ENCODE results near the gene GREM2. TPM values are rescaled to one million over a fixed set of nuclear protein-coding genes. Genes with fewer than 3 reads are reported as not detected.

GREM2 gene
- total RNA-seq, 1 experiment from 2014 or later = not detected

- DNase-seq (ENCODE audit: low read depth, low spot score) (no peak), ATAC-seq (no peak)
- no peak for TF ChIP-seq CTCF (IDR thresholded peaks at IDR 0.05)
- no peak for TF ChIP-seq REST (IDR thresholded peaks at IDR 0.05; ENCODE audit: insufficient read depth in 1 of 2, low read depth in 2 of 2, low read length in 1 of 2)
- TF ChIP-seq TCF7L2 (IDR thresholded peaks at IDR 0.05; ENCODE audit: low read depth, low read length) = no peak
- TF ChIP-seq POLR2AphosphoS5 (IDR thresholded peaks at IDR 0.05; ENCODE audit: low read depth, low read length) = no peak
- no peak for TF ChIP-seq SIN3A (IDR thresholded peaks at IDR 0.05; ENCODE audit: borderline replicate concordance, insufficient read depth, low read depth, low read length)
- H3K27ac ChIP-seq (ENCODE audit: low read length) = no peak overlapping the region
- ChIA-PET CTCF (no interaction called here), POLR2A (no interaction called here)
- no peaks in the 10 kb centered on the region for H3K36me3 ChIP-seq (ENCODE audit: control insufficient read depth, insufficient read depth, low read length)
- intact Hi-C loops (cut with micrococcal nuclease; ENCODE audit: unreplicated experiment) = no loop called here
- no peaks in the 10 kb centered on the region for H3K4me1 ChIP-seq (ENCODE audit: control insufficient read depth, insufficient read depth, low read length)
- in situ Hi-C loops (cut with HindIII; ENCODE audit: low pct_unique_long_range_greater_than_20kb, low sequenced_read_pairs) = no loop called here
- no peaks in the 10 kb centered on the region for H3K27me3 ChIP-seq (ENCODE audit: control insufficient read depth, insufficient read depth, low read length)
- no peaks in the 10 kb centered on the region for H3K9me3 ChIP-seq (ENCODE audit: control insufficient read depth, insufficient read depth, low read depth, low read length)
- H3K4me3 ChIP-seq (ENCODE audit: low read depth in 2 of 2, low read length in 2 of 2) = no peak overlapping the region
- no TSS peak for BruUV-seq (replicated peaks)
Observed at GRCh38 chr1:240656531-240656930, 44.6 kb upstream of the GREM2 start.

- Histone ChIP-seq H3K27ac (ENCODE audit: low read length) (no peak overlapping the region), H3K4me3 (ENCODE audit: low read depth in 2 of 2, low read length in 2 of 2) (no peak overlapping the region), H3K4me1 (ENCODE audit: control insufficient read depth, insufficient read depth, low read length) (no peaks in the 10 kb centered on the region), H3K9me3 (ENCODE audit: control insufficient read depth, insufficient read depth, low read depth, low read length) (no peaks in the 10 kb centered on the region), H3K27me3 (ENCODE audit: control insufficient read depth, insufficient read depth, low read length) (no peaks in the 10 kb centered on the region), H3K36me3 (ENCODE audit: control insufficient read depth, insufficient read depth, low read length) (no peaks in the 10 kb centered on the region)
- CTCF ChIA-PET = no interaction called here
- intact Hi-C loops (cut with micrococcal nuclease; ENCODE audit: unreplicated experiment) (no loop called here), in situ Hi-C loops (cut with HindIII; ENCODE audit: low pct_unique_long_range_greater_than_20kb, low sequenced_read_pairs) (no loop called here)
- ATAC-seq (no peak), DNase-seq (ENCODE audit: low read depth, low spot score) (no peak)
- TF ChIP-seq TCF7L2 (IDR thresholded peaks at IDR 0.05; ENCODE audit: low read depth, low read length) (no peak), SIN3A (IDR thresholded peaks at IDR 0.05; ENCODE audit: borderline replicate concordance, insufficient read depth, low read depth, low read length) (no peak), CTCF (IDR thresholded peaks at IDR 0.05) (no peak), REST (IDR thresholded peaks at IDR 0.05; ENCODE audit: insufficient read depth in 1 of 2, low read depth in 2 of 2, low read length in 1 of 2) (no peak), POLR2AphosphoS5 (IDR thresholded peaks at IDR 0.05; ENCODE audit: low read depth, low read length) (no peak)
- no TSS peak for BruUV-seq (replicated peaks)
- POLR2A ChIA-PET = no interaction called here
Observed at GRCh38 chr1:240652961-240653409, 41.0 kb upstream of the GREM2 start.
